HepG2 (cell line): ENCODE results near the gene GLRX5. TPM values are rescaled to one million over a fixed set of nuclear protein-coding genes. Genes with fewer than 3 reads are reported as not detected.

ENCODE experiments used
- CENPT ChIP-seq: sonication (generic); formaldehyde crosslinking; IDR thresholded peaks from 2 replicates; pipeline ENCODE4 v1.8.0; 2022; ENCODE audit warnings: low read depth, mild to moderate bottlenecking, moderate library complexity, missing genetic modification reagents
- HDAC6 ChIP-seq: fragments of 200-600 bp; sonication (generic); IDR thresholded peaks from 2 replicates; pipeline ENCODE4 v1.7.0; 2017; ENCODE audit warnings: mild to moderate bottlenecking, antibody characterized with exemption, low read length, low read depth
- RBM39 ChIP-seq: fragments of 200-400 bp; formaldehyde crosslinking; IDR thresholded peaks from one replicate; pipeline ENCODE4 v1.6.1; 2018; ENCODE audit warnings: antibody characterized with exemption, mild to moderate bottlenecking, low read depth, low read length; ENCODE audit not compliant: poor library complexity, severe bottlenecking
- ZBTB1 ChIP-seq: sonication (generic); formaldehyde crosslinking; IDR thresholded peaks from 2 replicates; pipeline ENCODE4 v1.4.0; 2020; ENCODE audit warnings: missing genetic modification reagents, borderline replicate concordance
- ZNF619 ChIP-seq: sonication (generic); formaldehyde crosslinking; IDR thresholded peaks from 2 replicates; pipeline ENCODE4 v1.4.0; 2020; ENCODE audit warnings: mild to moderate bottlenecking, missing genetic modification reagents
- ZNF749 ChIP-seq: sonication (generic); formaldehyde crosslinking; IDR thresholded peaks from 2 replicates; pipeline ENCODE4 v1.8.0; 2022; ENCODE audit warnings: mild to moderate bottlenecking, missing genetic modification reagents, moderate library complexity, borderline replicate concordance
- ZNF841 ChIP-seq: sonication (generic); formaldehyde crosslinking; IDR thresholded peaks from 2 replicates; pipeline ENCODE4 v1.8.1; 2023; ENCODE audit warnings: missing genetic modification reagents, borderline replicate concordance
- polyA plus RNA-seq, 8 experiments: library from polyadenylated mRNA; depleted of rRNA in 3 of 8; stranded (reverse) in 7 of 8; unstranded in 1 of 8; fragments of >200 nt; fragmentation: Illumina TruSeq in 4 of 8; extraction: Trizol in 4 of 8; gene quantifications; 2 replicates each; pipeline versions ENCODE4 v1.2.1 to v1.2.3, GENCODE V29; 2011 to 2016; ENCODE audit warnings: low read depth in 4 of 8, missing spikeins in 1 of 8, mixed read lengths in 1 of 8; ENCODE audit not compliant: insufficient read depth in 1 of 8
- total RNA-seq, 5 experiments: library from RNA; depleted of rRNA; stranded (reverse); fragments of >200 nt; fragmentation: Illumina TruSeq; extraction: Trizol; gene quantifications; 2 replicates each; pipeline ENCODE4 v1.2.3, GENCODE V29; 2016; ENCODE audit warnings: low read depth in 1 of 5
- TF ChIP-seq, protein P1 (sequence below): sonication (generic); formaldehyde crosslinking; IDR thresholded peaks from 2 replicates; pipeline ENCODE4 v1.5.0; 2020; ENCODE audit warnings: mild to moderate bottlenecking, missing genetic modification reagents, borderline replicate concordance
- TF ChIP-seq, protein P2 (sequence below): IDR thresholded peaks from 2 replicates; pipeline ENCODE4 v1.6.1; 2016; ENCODE audit warnings: control low read depth
- TF ChIP-seq, protein P3 (sequence below): sonication (generic); formaldehyde crosslinking; IDR thresholded peaks from 2 replicates; pipeline ENCODE4 v1.4.0; 2020; ENCODE audit warnings: mild to moderate bottlenecking, missing genetic modification reagents
- TF ChIP-seq, protein P4 (sequence below): IDR thresholded peaks from 2 replicates; pipeline ENCODE4 v1.6.1; 2016

The GLRX5 gene
- total and polyA plus RNA-seq, 2 of the 13 experiments (the other 11 are each of a cell fraction or from before 2014, with no cell fraction given), result 122 to 146 TPM

DNA sequence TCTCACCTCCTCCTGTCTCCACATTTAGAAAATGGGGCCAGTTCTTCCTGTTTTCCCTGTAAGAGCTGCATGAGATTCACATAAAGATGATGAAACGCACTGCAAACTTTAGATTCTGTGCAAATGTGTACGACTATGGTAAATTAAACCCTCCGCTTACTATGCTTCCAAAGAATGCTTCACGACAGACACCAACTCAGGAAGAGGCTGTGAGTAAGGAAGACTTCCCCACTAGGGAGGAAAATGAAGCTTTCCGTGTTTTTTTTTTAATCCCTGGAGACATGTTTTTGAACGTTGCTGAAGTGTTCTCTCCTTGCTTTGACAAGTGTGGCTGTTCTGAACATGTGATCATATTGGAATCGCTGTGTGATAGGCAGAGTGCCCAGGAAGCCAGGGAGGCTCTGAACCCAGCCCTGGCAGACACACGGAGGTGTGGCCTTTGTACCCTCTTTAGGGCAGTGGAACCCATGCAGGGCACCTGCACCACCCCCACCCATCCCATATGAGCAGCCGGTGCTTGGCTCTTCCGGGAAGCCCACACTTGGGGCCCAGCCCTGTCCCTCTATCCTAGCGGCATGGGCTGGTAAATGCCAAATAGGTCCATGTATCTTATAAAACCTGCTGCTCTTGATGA lies 10.9 kb upstream of the GLRX5 start (continued):
- TF ChIP-seq HDAC6 (no peak), ZNF749 (CRISPR knock-in tag) (no peak), CENPT (no peak), ZBTB1 (CRISPR knock-in tag) (no peak), ZNF619 (no peak), RBM39 (no peak), ZNF841 (CRISPR knock-in tag) (no peak)
- TF ChIP-seq, protein P1, sequence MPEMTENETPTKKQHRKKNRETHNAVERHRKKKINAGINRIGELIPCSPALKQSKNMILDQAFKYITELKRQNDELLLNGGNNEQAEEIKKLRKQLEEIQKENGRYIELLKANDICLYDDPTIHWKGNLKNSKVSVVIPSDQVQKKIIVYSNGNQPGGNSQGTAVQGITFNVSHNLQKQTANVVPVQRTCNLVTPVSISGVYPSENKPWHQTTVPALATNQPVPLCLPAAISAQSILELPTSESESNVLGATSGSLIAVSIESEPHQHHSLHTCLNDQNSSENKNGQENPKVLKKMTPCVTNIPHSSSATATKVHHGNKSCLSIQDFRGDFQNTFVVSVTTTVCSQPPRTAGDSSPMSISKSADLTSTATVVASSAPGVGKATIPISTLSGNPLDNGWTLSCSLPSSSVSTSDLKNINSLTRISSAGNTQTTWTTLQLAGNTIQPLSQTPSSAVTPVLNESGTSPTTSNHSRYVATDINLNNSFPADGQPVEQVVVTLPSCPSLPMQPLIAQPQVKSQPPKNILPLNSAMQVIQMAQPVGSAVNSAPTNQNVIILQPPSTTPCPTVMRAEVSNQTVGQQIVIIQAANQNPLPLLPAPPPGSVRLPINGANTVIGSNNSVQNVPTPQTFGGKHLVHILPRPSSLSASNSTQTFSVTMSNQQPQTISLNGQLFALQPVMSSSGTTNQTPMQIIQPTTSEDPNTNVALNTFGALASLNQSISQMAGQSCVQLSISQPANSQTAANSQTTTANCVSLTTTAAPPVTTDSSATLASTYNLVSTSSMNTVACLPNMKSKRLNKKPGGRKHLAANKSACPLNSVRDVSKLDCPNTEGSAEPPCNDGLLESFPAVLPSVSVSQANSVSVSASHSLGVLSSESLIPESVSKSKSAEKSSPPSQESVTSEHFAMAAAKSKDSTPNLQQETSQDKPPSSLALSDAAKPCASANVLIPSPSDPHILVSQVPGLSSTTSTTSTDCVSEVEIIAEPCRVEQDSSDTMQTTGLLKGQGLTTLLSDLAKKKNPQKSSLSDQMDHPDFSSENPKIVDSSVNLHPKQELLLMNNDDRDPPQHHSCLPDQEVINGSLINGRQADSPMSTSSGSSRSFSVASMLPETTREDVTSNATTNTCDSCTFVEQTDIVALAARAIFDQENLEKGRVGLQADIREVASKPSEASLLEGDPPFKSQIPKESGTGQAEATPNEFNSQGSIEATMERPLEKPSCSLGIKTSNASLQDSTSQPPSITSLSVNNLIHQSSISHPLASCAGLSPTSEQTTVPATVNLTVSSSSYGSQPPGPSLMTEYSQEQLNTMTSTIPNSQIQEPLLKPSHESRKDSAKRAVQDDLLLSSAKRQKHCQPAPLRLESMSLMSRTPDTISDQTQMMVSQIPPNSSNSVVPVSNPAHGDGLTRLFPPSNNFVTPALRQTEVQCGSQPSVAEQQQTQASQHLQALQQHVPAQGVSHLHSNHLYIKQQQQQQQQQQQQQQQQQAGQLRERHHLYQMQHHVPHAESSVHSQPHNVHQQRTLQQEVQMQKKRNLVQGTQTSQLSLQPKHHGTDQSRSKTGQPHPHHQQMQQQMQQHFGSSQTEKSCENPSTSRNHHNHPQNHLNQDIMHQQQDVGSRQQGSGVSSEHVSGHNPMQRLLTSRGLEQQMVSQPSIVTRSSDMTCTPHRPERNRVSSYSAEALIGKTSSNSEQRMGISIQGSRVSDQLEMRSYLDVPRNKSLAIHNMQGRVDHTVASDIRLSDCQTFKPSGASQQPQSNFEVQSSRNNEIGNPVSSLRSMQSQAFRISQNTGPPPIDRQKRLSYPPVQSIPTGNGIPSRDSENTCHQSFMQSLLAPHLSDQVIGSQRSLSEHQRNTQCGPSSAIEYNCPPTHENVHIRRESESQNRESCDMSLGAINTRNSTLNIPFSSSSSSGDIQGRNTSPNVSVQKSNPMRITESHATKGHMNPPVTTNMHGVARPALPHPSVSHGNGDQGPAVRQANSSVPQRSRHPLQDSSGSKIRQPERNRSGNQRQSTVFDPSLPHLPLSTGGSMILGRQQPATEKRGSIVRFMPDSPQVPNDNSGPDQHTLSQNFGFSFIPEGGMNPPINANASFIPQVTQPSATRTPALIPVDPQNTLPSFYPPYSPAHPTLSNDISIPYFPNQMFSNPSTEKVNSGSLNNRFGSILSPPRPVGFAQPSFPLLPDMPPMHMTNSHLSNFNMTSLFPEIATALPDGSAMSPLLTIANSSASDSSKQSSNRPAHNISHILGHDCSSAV, result no peak
- TF ChIP-seq, protein P2, sequence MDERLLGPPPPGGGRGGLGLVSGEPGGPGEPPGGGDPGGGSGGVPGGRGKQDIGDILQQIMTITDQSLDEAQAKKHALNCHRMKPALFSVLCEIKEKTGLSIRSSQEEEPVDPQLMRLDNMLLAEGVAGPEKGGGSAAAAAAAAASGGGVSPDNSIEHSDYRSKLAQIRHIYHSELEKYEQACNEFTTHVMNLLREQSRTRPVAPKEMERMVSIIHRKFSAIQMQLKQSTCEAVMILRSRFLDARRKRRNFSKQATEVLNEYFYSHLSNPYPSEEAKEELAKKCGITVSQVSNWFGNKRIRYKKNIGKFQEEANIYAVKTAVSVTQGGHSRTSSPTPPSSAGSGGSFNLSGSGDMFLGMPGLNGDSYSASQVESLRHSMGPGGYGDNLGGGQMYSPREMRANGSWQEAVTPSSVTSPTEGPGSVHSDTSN (CRISPR knock-in tag), result no peak
- TF ChIP-seq, protein P3, sequence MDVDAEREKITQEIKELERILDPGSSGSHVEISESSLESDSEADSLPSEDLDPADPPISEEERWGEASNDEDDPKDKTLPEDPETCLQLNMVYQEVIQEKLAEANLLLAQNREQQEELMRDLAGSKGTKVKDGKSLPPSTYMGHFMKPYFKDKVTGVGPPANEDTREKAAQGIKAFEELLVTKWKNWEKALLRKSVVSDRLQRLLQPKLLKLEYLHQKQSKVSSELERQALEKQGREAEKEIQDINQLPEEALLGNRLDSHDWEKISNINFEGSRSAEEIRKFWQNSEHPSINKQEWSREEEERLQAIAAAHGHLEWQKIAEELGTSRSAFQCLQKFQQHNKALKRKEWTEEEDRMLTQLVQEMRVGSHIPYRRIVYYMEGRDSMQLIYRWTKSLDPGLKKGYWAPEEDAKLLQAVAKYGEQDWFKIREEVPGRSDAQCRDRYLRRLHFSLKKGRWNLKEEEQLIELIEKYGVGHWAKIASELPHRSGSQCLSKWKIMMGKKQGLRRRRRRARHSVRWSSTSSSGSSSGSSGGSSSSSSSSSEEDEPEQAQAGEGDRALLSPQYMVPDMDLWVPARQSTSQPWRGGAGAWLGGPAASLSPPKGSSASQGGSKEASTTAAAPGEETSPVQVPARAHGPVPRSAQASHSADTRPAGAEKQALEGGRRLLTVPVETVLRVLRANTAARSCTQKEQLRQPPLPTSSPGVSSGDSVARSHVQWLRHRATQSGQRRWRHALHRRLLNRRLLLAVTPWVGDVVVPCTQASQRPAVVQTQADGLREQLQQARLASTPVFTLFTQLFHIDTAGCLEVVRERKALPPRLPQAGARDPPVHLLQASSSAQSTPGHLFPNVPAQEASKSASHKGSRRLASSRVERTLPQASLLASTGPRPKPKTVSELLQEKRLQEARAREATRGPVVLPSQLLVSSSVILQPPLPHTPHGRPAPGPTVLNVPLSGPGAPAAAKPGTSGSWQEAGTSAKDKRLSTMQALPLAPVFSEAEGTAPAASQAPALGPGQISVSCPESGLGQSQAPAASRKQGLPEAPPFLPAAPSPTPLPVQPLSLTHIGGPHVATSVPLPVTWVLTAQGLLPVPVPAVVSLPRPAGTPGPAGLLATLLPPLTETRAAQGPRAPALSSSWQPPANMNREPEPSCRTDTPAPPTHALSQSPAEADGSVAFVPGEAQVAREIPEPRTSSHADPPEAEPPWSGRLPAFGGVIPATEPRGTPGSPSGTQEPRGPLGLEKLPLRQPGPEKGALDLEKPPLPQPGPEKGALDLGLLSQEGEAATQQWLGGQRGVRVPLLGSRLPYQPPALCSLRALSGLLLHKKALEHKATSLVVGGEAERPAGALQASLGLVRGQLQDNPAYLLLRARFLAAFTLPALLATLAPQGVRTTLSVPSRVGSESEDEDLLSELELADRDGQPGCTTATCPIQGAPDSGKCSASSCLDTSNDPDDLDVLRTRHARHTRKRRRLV (CRISPR knock-in tag), result no peak
- TF ChIP-seq, protein P4, sequence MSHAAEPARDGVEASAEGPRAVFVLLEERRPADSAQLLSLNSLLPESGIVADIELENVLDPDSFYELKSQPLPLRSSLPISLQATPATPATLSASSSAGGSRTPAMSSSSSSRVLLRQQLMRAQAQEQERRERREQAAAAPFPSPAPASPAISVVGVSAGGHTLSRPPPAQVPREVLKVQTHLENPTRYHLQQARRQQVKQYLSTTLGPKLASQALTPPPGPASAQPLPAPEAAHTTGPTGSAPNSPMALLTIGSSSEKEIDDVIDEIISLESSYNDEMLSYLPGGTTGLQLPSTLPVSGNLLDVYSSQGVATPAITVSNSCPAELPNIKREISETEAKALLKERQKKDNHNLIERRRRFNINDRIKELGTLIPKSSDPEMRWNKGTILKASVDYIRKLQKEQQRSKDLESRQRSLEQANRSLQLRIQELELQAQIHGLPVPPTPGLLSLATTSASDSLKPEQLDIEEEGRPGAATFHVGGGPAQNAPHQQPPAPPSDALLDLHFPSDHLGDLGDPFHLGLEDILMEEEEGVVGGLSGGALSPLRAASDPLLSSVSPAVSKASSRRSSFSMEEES, result no peak
